NCI-H2227 (cell line): ENCODE data around the gene TUBG1.
"Not testable (repeated sequence)": the region's sequence is repeated elsewhere in the genome, so short reads cannot be mapped to it uniquely, and the experiment has no call there.

ENCODE experiments used
- DNase-seq: peaks from one replicate; lab custom pipeline; 2025; ENCODE audit not compliant: unreplicated experiment; lab: John Stamatoyannopoulos, UW

TUBG1 gene

DNA sequence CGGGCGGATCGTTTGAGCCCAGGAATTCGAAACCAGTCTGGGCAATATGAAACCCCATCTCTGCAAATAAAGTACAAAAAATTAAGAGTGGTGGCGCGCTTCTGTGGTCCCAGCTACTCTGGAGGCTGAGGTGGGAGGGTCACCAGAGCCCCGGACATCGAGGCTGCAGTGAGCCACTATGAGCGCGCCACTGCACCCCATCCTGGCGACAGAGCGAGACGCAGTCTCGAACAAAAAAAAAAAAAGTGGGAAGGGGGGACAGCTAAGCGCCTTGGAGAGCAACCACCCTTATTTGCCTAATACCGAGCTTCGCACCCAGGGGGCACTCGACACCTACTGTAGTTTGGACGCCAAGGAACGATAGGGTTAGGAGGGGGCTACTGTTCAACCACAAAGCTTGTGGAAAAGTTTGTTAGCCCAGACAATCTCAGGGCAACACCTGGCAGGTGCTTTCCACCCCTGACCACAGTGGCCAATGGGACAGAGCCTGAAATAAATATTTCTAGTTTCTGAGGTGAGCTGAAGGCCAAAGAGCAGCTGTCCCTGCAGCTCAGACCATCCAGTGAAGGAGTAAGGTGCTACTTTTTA lies 31.1 kb upstream of the TUBG1 start:
- peak; percentile 85 for DNase-seq

DNA sequence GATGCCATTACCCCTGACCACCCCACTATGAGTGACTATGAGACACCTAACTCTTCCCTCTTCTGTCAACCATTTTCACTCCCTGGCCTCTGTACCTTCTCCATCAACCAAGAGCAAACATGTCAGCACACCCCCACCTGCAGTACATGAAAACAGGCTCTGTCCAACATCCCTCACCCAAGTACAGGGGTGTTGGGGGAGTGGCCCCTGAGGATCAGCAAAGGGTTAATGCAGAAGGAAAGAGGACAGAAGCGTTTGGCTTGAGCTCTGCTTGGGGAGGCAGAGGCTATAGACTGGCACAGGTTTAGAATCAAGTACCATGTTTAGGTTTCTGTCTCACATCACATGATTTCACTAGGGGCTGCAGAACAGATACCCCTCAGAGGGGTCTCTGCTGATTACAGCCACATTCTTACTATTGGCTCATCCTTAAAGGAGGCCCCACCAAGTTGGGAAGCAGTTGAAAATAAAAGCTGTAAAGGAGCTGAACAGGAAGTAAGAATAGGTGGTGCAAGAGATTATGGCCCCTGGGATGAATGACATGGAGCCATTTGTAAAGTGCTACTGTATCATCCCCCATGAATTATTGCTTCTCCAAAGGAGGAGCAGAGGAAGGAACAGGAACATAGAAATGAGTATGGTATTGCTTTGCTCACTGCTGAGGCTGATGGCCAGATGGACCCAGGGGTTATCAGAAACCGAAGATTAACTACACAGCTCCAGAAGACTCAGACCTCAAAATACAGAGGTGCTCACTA lies 29.5 kb upstream of the TUBG1 start:
- no peak for DNase-seq

DNA sequence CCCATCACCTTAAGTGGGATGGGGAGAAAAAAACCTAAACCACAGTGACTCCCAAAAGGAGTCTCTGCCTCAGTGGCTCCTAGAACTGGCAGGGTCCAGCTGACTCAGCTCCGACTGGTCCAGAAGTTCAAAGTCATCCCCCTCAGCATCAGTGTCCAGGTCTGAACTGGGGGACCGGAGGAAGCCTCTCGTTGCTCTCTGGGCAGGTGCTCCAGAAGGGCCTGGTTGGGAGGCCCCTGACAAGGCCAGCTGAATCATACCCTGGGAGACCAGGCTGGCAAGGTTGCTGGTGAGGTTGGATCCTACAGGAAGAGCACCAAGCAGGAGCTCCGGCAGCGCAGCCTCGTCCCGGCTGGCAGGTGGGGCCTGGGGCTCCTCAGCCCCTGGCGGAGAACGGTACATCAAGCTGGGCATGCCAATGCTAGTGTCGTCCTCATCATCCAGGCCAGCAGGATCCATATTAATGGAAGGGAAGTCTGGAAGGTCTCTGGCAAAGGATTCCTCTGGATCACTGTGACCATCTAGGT lies 27.7 kb upstream of the TUBG1 start:
- DNase-seq: no peak

DNA sequence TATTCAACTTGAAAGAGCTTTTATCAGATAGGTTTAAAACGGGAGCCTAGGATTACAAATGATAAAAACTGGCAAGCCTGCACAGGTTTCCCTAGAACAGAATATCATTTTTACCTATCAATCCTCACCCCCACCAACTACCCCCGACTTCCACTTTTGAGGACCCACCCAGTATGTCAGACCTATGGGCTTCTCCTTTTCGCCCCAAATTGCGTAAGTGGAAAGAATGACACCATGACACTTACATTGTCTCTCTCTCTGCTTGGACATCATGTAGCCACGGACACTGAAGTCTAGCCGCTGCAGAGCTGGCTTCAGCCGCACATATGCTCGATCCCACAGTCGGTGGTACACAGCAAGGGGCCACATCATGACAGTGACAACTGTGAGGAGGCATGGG lies 24.6 kb upstream of the TUBG1 start:
- no peak for DNase-seq

DNA sequence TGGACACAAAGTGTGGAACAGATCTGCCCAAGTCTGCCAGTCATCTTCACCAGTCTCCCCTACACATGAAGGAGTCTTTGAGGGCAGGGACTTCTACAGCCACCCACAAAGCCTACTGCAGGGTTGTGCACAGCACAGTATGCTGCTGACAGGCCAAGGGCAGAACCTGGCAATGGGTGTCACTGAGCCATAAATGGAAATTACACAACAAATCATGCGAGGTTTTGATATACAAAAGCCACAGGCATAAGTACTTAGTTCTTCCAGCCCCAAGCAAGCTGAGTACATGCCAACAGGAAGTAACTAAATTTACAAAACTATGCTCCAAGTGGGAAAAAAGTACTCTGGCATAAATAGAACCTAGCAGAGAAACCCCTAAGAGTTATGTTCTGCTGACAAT lies 24.1 kb upstream of the TUBG1 start:
- no peak for DNase-seq

DNA sequence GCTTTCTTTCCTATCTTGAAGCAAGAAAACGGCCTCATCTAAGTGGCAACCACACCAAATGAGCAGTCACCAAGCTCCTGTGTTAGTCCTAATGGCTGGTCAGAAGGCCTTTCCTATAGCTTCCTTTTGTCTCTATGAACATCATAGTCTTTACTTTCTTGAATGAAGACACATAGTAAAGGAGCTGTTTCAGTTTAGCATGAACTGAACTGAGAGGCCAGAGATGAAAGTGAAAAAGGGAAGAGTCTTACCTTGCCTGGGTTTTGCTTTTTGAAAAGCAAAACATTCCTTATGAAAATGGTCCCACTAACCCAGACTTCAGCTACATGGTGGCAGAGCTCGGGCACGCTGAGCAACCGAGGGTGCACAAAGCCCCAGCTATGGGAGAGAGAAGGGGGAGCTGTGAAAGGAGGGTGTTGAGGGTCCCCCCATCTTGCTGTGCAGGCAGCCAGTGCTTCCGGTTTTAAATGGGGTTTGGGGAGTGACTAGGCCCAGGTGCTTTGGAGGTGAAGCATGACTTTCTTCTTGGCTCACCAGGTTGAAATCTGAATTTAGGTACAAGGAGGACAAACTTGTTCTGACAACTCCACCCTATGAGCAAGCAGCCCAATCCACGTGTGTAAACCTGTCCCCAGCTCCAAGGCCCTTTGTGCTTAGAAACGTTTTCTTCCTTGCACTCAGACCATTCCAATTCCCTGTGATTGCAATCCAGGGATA lies 22.8 kb upstream of the TUBG1 start:
- DNase-seq: no peak

DNA sequence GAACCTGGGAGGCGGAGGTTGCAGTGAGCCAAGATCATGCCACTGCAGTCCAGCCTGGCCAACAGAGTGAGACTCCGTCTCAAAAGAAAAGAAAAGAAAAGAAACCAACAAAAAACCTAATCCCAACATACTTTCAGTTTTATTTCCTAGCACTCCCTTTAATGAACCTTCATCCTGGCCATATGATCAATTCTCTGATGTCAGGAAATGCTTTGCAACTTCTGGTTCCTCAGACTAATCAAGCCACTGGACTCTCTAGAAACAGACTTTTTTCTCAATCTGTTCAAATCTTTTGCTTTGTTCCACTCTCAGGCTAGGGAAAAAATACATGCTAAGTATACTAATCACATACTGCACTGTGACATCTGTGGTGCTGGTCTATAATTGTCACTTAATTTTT lies 18.6 kb upstream of the TUBG1 start:
- no peak for DNase-seq

DNA sequence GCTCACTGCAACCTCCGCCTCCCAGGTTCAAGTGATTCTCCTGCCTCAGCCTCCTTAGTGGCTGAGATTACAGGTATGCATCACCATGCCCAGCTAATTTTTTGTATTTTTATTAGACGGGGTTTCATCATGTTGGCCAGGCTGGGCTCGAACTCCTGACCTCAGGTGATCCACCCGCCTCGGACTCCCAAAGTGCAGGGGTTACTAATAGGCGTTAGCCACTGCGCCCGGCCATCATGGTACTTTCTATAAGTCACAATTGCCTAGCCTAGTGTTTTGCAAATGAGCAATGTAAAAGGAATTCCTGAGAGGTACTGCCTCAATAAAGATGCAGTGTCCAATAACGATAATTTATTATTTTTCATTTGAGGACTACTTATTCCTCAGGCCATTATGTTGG lies 18.1 kb upstream of the TUBG1 start:
- DNase-seq: no peak

DNA sequence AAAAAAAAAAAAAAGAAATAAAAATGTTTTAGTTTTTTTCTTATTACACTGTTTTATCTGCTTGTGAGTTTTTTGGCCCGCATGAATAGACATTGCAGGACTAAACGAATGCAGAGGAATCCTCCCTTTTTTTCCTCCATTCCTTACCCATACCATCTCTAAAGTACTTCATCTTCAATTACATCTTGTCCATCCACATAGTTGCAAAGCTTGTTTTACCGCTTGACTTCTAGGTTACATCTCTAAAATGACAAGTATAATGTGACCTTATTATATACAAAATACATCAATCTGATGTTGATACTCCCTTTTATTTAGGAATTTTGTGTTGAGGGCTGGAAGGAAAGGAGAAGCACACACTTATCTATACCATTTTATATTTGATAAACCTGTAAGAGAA lies 13.1 kb upstream of the TUBG1 start:
- no peak for DNase-seq

DNA sequence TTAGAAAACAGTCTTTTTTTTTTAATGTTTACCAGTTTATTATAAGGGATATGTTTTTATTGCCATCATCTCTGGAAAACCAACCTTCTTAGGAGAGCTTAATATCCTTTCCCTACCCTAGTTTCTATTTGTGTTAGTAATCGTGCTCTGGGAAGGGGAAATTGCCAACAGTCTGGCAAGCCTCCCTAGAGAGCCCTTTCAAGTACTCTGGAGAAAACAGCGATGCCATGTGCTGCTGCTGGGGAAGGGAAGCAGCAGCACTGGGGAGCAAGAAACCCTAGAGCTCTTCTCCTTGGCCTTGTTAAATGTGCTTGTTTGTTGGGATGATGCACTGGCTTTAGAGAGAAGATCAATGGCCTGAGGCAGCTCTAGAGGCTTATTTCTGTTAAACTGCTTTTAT lies 10.6 kb upstream of the TUBG1 start:
- peak; percentile 19 for DNase-seq

DNA sequence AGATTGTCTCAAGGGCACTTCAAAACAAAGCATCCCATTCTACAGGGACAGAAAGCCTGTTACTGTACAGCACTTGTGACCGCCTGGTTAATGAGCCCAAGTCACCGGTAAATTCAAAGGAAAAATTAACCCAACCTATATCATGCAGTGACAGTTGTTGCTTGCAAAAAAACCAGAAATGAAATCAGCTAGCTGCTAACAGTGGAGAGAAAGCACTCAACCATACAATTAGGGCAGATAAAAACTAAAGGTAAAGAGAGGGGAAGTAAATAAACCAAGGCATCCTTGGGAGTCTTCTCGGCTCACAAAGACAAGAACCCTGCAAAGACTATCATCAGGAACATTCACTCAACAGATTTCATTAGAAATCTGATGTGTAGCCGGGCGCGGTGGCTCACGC lies 6.2 kb upstream of the TUBG1 start:
- DNase-seq: peak; percentile 58

DNA sequence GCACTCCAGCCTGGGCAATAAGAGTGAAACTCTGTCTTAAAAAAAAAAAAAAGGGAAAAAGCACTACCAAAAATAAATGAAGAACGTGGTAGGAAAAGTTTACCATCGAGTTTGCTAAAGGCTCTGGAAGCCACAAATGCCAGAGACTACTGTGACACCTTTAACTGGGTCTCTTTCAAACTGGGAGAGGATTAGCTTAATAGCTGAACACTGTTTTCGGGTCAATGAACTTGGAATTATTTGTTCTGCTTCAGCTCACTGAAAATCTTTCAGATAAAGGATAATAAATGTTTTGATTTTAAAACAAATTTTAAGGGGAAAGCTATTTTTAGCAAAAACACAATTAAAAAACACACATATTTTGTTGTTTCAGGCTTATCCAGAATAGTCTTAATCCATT lies 1.7 kb upstream of the TUBG1 start:
- no peak for DNase-seq

DNA sequence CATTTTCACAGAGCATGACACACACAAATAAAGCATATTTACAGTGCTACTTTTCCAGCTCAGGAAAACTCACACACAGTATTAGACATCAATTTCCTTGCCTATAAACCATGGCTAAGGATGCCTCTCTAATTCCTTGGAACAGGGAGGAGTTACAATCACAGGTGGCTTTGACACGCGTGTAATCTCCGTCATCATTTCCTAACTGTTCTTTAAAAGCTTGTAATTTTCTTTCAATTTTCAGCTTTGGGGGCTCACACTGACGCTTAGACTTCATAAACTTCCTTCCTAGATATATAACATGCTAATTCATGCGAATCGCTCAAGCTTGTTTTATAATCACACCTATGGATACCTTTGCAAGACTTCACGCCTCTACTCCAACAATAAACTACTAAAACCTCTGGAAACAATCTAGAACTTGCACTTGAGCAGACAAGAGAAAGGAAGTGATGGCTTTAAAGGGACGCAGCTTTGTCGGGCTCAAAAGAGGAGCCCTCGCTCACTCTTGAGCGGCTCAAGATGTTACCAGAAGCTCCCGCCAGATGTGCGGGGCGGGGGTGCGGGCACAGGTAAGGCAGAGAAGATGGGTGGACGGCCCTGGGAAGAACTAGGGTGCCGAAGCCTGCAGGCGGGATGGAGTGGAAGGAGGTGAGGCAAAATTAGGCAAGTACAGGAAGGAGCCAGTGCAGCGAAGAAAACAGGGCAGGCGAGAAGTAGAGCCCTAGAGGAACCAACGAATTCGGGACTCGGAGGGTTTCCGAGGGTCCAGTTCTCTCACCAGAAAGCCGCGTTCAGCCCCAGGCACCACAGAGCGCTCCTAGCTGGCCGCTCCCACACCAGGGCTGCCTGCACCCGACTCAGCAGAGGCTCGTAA lies 940 bp upstream of the TUBG1 start:
- peak; percentile 35 for DNase-seq

DNA sequence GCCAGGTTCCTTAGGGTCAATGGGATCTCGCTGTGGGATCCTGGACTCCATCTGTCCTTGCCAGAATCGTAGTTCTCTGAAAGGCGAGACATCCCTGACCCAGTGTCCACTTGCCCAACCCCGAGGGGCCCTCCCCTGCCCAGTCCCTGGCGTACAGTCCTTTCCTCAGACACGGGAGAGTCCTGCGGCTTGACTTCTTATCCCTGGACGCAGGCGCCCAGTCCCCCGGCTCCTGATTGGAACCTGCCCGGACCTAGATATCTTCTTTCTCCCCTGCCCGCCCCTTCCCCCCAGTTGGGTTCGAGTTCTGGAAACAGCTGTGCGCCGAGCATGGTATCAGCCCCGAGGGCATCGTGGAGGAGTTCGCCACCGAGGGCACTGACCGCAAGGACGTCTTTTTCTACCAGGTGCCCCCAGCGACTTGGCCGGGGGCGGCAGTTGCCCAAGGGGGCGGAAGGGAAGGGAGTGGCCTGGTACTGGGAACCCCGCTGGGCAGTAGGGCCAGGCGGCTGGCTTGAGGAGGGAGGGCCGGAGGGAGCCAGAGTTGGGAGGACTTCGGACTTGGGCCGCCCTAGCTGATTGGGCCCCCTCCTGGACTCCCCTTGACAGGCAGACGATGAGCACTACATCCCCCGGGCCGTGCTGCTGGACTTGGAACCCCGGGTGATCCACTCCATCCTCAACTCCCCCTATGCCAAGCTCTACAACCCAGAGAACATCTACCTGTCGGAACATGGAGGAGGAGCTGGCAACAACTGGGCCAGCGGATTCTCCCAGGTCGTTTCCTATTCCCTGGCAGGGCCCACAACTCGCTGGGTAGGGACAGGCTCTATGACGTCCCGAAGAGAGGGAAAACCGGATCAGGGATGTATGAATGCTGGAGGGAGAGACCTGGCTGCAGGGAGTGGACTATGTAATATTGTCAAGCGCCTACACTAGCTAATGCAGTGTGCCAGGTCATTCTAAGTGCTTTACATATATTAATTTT lies 625 bp downstream of the TUBG1 start:
- peak; percentile 53 for DNase-seq

DNA sequence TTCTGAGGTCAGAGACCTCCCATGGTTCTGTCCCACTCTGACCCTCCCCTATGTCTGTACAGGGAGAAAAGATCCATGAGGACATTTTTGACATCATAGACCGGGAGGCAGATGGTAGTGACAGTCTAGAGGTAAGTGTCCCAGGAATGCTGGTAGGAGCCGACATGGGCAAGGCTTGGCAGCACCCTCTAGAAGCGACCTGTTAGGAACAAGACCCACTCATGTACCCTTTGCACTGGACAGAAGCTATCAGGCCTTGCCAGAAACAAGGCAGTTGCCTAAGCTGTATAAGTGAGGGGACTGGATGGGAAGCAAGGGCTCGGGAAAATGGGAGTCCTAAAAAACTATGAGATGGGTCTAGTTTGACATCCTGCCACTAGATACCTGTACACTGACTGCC lies 2.5 kb downstream of the TUBG1 start:
- DNase-seq: no peak

DNA sequence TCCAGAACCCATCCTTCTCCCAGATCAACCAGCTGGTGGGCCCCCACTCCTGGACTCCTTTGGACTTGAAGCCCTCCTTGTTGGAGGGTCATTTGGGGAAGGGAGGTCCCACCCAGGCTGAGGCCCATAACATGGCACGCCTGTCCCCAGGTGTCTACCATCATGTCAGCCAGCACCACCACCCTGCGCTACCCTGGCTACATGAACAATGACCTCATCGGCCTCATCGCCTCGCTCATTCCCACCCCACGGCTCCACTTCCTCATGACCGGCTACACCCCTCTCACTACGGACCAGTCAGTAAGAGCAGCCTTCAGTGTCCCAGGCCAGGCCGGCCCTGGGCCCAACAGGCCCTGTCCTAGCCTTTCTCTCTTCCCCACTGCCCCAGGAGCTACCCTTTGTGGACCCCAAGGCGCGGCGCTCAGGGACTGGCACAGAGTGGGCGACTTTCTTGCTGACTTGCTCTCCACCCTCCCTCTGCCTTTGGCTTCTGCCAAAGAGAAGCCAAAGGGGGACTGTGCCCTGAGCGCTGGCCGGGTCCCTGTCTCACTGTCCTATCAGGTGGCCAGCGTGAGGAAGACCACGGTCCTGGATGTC lies 4.3 kb downstream of the TUBG1 start:
- DNase-seq: no peak

DNA sequence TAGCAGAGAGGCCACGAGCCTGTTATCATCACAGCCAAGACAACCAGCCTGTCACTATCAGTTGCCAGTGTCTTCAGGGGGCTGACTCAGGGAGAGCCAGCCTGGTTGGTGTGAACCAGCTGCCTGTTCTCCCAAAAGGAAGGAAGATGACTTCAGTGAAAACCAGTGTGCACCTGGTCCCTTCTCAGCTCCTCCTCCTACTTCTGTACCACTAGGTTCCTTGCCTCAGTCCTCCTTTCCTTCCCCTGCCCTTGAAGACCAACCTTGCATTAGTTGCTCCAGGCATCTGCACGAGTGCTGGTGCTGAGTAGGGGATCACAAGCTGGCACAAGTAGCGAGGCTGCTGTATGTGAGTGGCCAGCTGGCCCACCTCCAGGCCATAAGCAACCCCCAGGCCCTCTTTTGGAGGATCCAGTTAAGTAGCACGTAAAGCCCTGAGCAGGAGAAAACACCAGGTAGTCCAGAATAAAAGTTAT lies 8.5 kb downstream of the TUBG1 start:
- DNase-seq: no peak

DNA sequence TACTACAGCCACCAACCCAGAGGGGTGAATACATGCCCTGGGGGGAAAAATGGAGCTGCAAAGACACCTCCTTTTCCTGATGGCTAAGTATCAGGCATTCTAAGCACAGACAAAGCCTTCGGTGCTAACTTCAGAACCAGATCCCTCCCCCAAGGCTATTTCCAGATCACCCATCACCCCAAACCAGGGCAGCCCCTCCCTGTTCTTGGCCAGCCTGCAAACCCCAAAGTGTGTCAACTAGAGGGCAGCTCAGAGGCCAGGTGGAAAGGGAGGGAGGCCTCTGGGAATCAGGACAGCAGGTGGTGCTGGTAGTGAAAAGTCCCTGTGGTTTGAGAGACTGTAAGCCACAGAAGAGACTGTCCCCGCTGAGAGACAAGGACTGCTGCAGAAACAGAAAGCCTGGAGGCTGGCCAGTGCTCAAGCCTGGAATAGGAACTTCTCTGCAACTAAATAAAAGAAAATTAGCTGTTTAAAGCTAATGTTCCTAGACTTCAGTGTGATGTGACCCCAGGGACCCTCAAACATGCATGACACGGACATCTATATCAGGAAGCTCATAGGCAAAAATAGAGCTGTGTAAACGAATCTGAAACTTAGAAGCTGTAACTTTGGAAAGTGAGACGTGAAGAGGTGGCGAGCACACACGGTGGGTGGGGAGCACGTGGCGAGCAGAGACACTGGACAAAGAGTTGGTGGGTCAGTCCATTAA lies 9.1 kb downstream of the TUBG1 start:
- no peak for DNase-seq

DNA sequence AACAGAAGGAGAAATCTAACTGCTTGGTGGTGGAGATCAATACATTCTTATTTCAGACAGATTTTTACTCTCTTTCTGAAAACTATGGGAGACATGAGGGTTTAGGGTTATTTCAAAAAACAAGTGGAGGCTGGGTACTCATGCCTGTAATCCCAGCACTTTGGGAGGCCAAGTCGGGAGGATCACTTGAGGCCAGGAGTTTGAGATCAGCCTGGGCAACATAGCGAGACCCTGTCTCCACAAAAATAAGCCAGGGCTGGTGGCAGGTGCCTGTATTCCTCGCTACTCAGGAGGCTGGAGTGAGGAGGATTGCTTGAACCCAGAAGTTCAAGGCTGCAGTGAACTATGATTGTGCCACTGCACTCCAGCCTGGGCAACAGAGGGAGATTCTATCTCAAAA lies 12.5 kb downstream of the TUBG1 start:
- not testable (repeated sequence) for DNase-seq
